ENCODE data around the gene KRT26. TPM values are rescaled to one million over a fixed set of nuclear protein-coding genes. Genes with fewer than 3 reads are reported as not detected.

The KRT26 gene
- total and polyA plus RNA-seq, 2 experiments from 2014 or later: not detected

DNA sequence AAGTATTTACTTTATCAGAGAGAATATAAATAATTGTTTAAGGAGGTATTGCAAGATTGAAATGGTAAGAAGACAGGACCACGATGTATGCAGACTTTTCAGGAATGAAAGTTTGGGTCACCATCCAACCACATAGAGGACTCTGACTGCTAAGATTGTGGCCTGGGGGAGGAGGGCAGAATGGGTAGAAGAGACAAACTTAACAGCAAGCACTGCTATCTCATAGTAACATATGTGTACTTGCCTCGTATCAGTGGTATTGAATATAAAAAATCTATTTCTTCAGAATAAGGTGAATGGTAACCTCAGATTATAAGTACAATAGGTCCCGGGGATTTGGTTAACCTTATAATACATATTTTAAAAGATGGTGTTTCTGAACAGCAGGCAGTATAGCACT lies 44.6 kb upstream of the KRT26 start (continued):
- TF ChIP-seq POLR2AphosphoS5 (IDR thresholded peaks at IDR 0.05; ENCODE audit: low read depth) (no peak), EZH2phosphoT487 (IDR thresholded peaks at IDR 0.05; ENCODE audit: unreplicated experiment) (no peak), JUNB (IDR thresholded peaks at IDR 0.05; ENCODE audit: unreplicated experiment) (no peak), NANOG (IDR thresholded peaks at IDR 0.05; ENCODE audit: borderline replicate concordance) (no peak), CTCF (conservative IDR thresholded peaks at IDR 0.05; ENCODE audit: low read depth in 2 of 2) (no peak), STAT1 (IDR thresholded peaks at IDR 0.05; ENCODE audit: unreplicated experiment) (no peak), ZNF114 (CRISPR knock-in tag; IDR thresholded peaks at IDR 0.05) (no peak), CREB1 (CRISPR knock-in tag; IDR thresholded peaks at IDR 0.05; ENCODE audit: low read depth) (no peak)

GRCh38 chr17:40815381-40815780 lies 43.4 kb upstream of the KRT26 start:
- H3F3A ChIP-seq (replicated peaks; ENCODE audit: low read depth): peaks cover 6% of the 10 kb centered on the region; the same call in 1 of the 2 replicates
- no peaks in the 10 kb centered on the region for H4K20me1 ChIP-seq (replicated peaks; ENCODE audit: insufficient read depth)
- H2AFZ ChIP-seq: no peak overlapping the region
- ATAC-seq (no peak), DNase-seq (ENCODE audit: low spot score) (no peak)
- no peaks in the 10 kb centered on the region; the same call in 2 of the 3 replicates for H3K9me3 Mint-ChIP-seq
- H3K27ac Mint-ChIP-seq: no peak overlapping the region
- peaks cover 5% of the 10 kb centered on the region; the same call in 1 of the 2 replicates for H3K36me3 ChIP-seq (ENCODE audit: insufficient read depth)
- TF ChIP-seq POLR2AphosphoS5 (IDR thresholded peaks at IDR 0.05; ENCODE audit: low read depth): no peak
- no peak for TF ChIP-seq EZH2phosphoT487 (IDR thresholded peaks at IDR 0.05; ENCODE audit: unreplicated experiment)
- no peak for TF ChIP-seq ZNF331 (CRISPR knock-in tag; IDR thresholded peaks at IDR 0.05; ENCODE audit: low read depth)
- no peak for TF ChIP-seq ZNF114 (CRISPR knock-in tag; IDR thresholded peaks at IDR 0.05)
- TF ChIP-seq STAT1 (IDR thresholded peaks at IDR 0.05; ENCODE audit: unreplicated experiment): no peak
- no peak for TF ChIP-seq REST (IDR thresholded peaks at IDR 0.05; ENCODE audit: unreplicated experiment)
- TF ChIP-seq, protein P1, sequence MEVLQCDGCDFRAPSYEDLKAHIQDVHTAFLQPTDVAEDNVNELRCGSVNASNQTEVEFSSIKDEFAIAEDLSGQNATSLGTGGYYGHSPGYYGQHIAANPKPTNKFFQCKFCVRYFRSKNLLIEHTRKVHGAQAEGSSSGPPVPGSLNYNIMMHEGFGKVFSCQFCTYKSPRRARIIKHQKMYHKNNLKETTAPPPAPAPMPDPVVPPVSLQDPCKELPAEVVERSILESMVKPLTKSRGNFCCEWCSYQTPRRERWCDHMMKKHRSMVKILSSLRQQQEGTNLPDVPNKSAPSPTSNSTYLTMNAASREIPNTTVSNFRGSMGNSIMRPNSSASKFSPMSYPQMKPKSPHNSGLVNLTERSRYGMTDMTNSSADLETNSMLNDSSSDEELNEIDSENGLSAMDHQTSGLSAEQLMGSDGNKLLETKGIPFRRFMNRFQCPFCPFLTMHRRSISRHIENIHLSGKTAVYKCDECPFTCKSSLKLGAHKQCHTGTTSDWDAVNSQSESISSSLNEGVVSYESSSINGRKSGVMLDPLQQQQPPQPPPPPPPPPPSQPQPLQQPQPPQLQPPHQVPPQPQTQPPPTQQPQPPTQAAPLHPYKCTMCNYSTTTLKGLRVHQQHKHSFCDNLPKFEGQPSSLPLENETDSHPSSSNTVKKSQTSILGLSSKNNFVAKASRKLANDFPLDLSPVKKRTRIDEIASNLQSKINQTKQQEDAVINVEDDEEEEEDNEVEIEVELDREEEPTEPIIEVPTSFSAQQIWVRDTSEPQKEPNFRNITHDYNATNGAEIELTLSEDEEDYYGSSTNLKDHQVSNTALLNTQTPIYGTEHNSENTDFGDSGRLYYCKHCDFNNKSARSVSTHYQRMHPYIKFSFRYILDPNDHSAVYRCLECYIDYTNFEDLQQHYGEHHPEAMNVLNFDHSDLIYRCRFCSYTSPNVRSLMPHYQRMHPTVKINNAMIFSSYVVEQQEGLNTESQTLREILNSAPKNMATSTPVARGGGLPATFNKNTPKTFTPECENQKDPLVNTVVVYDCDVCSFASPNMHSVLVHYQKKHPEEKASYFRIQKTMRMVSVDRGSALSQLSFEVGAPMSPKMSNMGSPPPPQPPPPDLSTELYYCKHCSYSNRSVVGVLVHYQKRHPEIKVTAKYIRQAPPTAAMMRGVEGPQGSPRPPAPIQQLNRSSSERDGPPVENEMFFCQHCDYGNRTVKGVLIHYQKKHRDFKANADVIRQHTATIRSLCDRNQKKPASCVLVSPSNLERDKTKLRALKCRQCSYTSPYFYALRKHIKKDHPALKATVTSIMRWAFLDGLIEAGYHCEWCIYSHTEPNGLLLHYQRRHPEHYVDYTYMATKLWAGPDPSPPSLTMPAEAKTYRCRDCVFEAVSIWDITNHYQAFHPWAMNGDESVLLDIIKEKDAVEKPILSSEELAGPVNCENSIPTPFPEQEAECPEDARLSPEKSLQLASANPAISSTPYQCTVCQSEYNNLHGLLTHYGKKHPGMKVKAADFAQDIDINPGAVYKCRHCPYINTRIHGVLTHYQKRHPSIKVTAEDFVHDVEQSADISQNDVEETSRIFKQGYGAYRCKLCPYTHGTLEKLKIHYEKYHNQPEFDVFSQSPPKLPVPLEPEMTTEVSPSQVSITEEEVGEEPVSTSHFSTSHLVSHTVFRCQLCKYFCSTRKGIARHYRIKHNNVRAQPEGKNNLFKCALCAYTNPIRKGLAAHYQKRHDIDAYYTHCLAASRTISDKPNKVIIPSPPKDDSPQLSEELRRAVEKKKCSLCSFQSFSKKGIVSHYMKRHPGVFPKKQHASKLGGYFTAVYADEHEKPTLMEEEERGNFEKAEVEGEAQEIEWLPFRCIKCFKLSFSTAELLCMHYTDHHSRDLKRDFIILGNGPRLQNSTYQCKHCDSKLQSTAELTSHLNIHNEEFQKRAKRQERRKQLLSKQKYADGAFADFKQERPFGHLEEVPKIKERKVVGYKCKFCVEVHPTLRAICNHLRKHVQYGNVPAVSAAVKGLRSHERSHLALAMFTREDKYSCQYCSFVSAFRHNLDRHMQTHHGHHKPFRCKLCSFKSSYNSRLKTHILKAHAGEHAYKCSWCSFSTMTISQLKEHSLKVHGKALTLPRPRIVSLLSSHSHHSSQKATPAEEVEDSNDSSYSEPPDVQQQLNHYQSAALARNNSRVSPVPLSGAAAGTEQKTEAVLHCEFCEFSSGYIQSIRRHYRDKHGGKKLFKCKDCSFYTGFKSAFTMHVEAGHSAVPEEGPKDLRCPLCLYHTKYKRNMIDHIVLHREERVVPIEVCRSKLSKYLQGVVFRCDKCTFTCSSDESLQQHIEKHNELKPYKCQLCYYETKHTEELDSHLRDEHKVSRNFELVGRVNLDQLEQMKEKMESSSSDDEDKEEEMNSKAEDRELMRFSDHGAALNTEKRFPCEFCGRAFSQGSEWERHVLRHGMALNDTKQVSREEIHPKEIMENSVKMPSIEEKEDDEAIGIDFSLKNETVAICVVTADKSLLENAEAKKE (CRISPR knock-in tag; IDR thresholded peaks at IDR 0.05): no peak
- no peak for TF ChIP-seq EZH2 (IDR thresholded peaks at IDR 0.05; ENCODE audit: low read depth, unreplicated experiment)
- TF ChIP-seq, protein P2, sequence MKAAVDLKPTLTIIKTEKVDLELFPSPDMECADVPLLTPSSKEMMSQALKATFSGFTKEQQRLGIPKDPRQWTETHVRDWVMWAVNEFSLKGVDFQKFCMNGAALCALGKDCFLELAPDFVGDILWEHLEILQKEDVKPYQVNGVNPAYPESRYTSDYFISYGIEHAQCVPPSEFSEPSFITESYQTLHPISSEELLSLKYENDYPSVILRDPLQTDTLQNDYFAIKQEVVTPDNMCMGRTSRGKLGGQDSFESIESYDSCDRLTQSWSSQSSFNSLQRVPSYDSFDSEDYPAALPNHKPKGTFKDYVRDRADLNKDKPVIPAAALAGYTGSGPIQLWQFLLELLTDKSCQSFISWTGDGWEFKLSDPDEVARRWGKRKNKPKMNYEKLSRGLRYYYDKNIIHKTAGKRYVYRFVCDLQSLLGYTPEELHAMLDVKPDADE (IDR thresholded peaks at IDR 0.05): no peak
- 0 out of 3 replicates have a peak, but pooled peaks cover 2% of the 10 kb centered on the region for H3K4me1 Mint-ChIP-seq
- peaks cover 19% of the 10 kb centered on the region; the same call in 1 of the 2 replicates for H3K27me3 ChIP-seq (ENCODE audit: insufficient read depth)
- H3K79me2 ChIP-seq (replicated peaks; ENCODE audit: insufficient read depth): no peaks in the 10 kb centered on the region
- H3K27ac ChIP-seq (ENCODE audit: low read depth): no peak overlapping the region
- peaks cover 10% of the 10 kb centered on the region; the same call in 1 of the 2 replicates for H3K4me1 ChIP-seq (ENCODE audit: insufficient read depth)
- peaks cover 2% of the 10 kb centered on the region; the same call in 1 of the 2 replicates for H3K9me2 ChIP-seq (ENCODE audit: insufficient read depth)
- H3K27me3 Mint-ChIP-seq (ENCODE audit: insufficient read depth, low read depth, poor library complexity): peaks cover 3% of the 10 kb centered on the region
- no peak overlapping the region for H3K4me3 ChIP-seq
- no peak overlapping the region for H3K4me3 Mint-ChIP-seq
- peaks cover 8% of the 10 kb centered on the region; the same call in 2 of the 3 replicates for H3K36me3 Mint-ChIP-seq (ENCODE audit: low read depth)
- H3K4me2 ChIP-seq: no peak overlapping the region

Data from GM23338 (cell line).